ENCODE data around the gene NVL. TPM values are rescaled to one million over a fixed set of nuclear protein-coding genes. Genes with fewer than 3 reads are reported as not detected.

Gene NVL
- total RNA-seq, 2 donors from 2014 or later: 23.9 to 29.7 TPM

- intact Hi-C loops (cut with DNase I): no loop called here
- H3K27ac ChIP-seq: peak overlapping the region; percentile 20 to 46
- no peaks in the 10 kb centered on the region for H3K9me3 ChIP-seq
- H3K4me1 ChIP-seq (replicated peaks): peaks cover 20% of the 10 kb centered on the region
- DNase-seq (ENCODE audit: low spot score): no peak
- H3K4me3 ChIP-seq: no peak overlapping the region
- no peak for TF ChIP-seq POLR2A (IDR thresholded peaks at IDR 0.05)
- TF ChIP-seq CTCF (IDR thresholded peaks at IDR 0.05): no peak
- TF ChIP-seq POLR2AphosphoS5 (IDR thresholded peaks at IDR 0.05): no peak
- 79% methylated on average over 5 of the region's 5 CpGs for WGBS
- no peaks in the 10 kb centered on the region for H3K36me3 ChIP-seq
- H3K27me3 ChIP-seq (replicated peaks; ENCODE audit: insufficient read depth): no peaks in the 10 kb centered on the region
Measured at GRCh38 chr1:224201383-224201782, 128.6 kb downstream of the NVL start.

- Histone ChIP-seq H3K27ac (peak overlapping the region; percentile 59 to 64), H3K4me1 (replicated peaks) (peaks cover 20% of the 10 kb centered on the region), H3K36me3 (no peaks in the 10 kb centered on the region), H3K4me3 (no peak overlapping the region), H3K9me3 (no peaks in the 10 kb centered on the region), H3K27me3 (replicated peaks; ENCODE audit: insufficient read depth) (no peaks in the 10 kb centered on the region)
- peak; percentile 73 for DNase-seq (ENCODE audit: low spot score)
- no peak for TF ChIP-seq CTCF (IDR thresholded peaks at IDR 0.05)
- no peak for TF ChIP-seq POLR2A (IDR thresholded peaks at IDR 0.05)
- peak; percentile 84 for TF ChIP-seq POLR2AphosphoS5 (IDR thresholded peaks at IDR 0.05)
- intact Hi-C loops (cut with DNase I): no loop called here
- 60% methylated on average over 2 of the region's 2 CpGs for WGBS
Measured at GRCh38 chr1:224199679-224200078, 130.3 kb downstream of the NVL start.

GRCh38 chr1:224198572-224198971, 131.4 kb downstream of the NVL start:
- Histone ChIP-seq H3K36me3 (no peaks in the 10 kb centered on the region), H3K4me1 (replicated peaks) (peaks cover 11% of the 10 kb centered on the region), H3K27me3 (replicated peaks; ENCODE audit: insufficient read depth) (no peaks in the 10 kb centered on the region), H3K4me3 (no peak overlapping the region), H3K27ac (peak overlapping the region; percentile 5 to 64), H3K9me3 (no peaks in the 10 kb centered on the region)
- no peak for TF ChIP-seq POLR2A (IDR thresholded peaks at IDR 0.05)
- no peak for TF ChIP-seq POLR2AphosphoS5 (IDR thresholded peaks at IDR 0.05)
- no peak for TF ChIP-seq CTCF (IDR thresholded peaks at IDR 0.05)
- DNase-seq (ENCODE audit: low spot score): no peak
- 54% methylated on average over 4 of the region's 4 CpGs for WGBS
- intact Hi-C loops (cut with DNase I): no loop called here

GRCh38 chr1:224196813-224197600, 133.0 kb downstream of the NVL start:
- H3K27ac ChIP-seq: no peak overlapping the region
- intact Hi-C loops (cut with DNase I): no loop called here
- no peak for TF ChIP-seq POLR2A (IDR thresholded peaks at IDR 0.05)
- no peak for TF ChIP-seq POLR2AphosphoS5 (IDR thresholded peaks at IDR 0.05)
- no peak for TF ChIP-seq CTCF (IDR thresholded peaks at IDR 0.05)

More at GRCh38 chr1:224196813-224197600, 133.0 kb downstream of the NVL start:
- Histone ChIP-seq H3K9me3 (no peaks in the 10 kb centered on the region), H3K4me1 (replicated peaks) (peaks cover 9% of the 10 kb centered on the region), H3K4me3 (no peak overlapping the region), H3K36me3 (no peaks in the 10 kb centered on the region), H3K27me3 (replicated peaks; ENCODE audit: insufficient read depth) (no peaks in the 10 kb centered on the region)
- WGBS: 71% methylated on average over 5 of the region's 5 CpGs
- no peak for DNase-seq (ENCODE audit: low spot score)
